Mesenchymal stem cell (in vitro differentiated cells and primary cell): Measurements from ENCODE around the gene PHRF1.

Source experiments
- DNase-seq: peaks from one replicate; pipeline ENCODE4 v3.0.0-alpha.2; 2013
- H2AFZ ChIP-seq: one replicate; pipeline ENCODE4 v1.6.1; 2013; ENCODE audit warnings: low read depth, mild to moderate bottlenecking, control low read depth, inconsistent platforms, low read length, moderate library complexity
- H2AK5ac ChIP-seq: 2 replicates; pipeline ENCODE4 v1.6.1; 2013; ENCODE audit warnings: low read length, moderate library complexity, mild to moderate bottlenecking, inconsistent platforms; ENCODE audit not compliant: severe bottlenecking
- H2BK120ac ChIP-seq: one replicate; pipeline ENCODE4 v1.6.1; 2013; ENCODE audit warnings: low read depth, mild to moderate bottlenecking, inconsistent platforms, low read length, moderate library complexity
- H2BK12ac ChIP-seq, 2 experiments: one replicate each; pipeline ENCODE4 v1.6.1; 2013; ENCODE audit warnings: inconsistent platforms in 2 of 2, low read length in 2 of 2, mild to moderate bottlenecking in 2 of 2, moderate library complexity in 2 of 2, control low read depth in 1 of 2
- H2BK15ac ChIP-seq: one replicate; pipeline ENCODE4 v1.6.1; 2013; ENCODE audit warnings: mild to moderate bottlenecking, low read depth, inconsistent platforms; ENCODE audit not compliant: poor library complexity, severe bottlenecking
- H2BK5ac ChIP-seq: 2 replicates; pipeline ENCODE4 v1.6.1; 2013; ENCODE audit warnings: low read depth, mild to moderate bottlenecking, low read length, control low read depth, inconsistent platforms; ENCODE audit not compliant: poor library complexity, severe bottlenecking
- H3K14ac ChIP-seq, 2 experiments: one replicate each; pipeline ENCODE4 v1.6.1; 2013; ENCODE audit warnings: inconsistent platforms in 2 of 2, low read length in 2 of 2, control low read depth in 1 of 2, mild to moderate bottlenecking in 1 of 2, moderate library complexity in 1 of 2
- H3K18ac ChIP-seq, 2 experiments: one replicate each; pipeline ENCODE4 v1.6.1; 2013; ENCODE audit warnings: inconsistent platforms in 2 of 2, low read length in 2 of 2, control low read depth in 1 of 2, low read depth in 1 of 2, mild to moderate bottlenecking in 1 of 2
- H3K23ac ChIP-seq, 2 experiments: one replicate each; pipeline ENCODE4 v1.6.1; 2013; ENCODE audit warnings: inconsistent platforms in 2 of 2, low read length in 2 of 2, mild to moderate bottlenecking in 2 of 2, moderate library complexity in 2 of 2, control low read depth in 1 of 2
- H3K27ac ChIP-seq: 2 replicates; pipeline ENCODE4 v1.5.1; 2013; ENCODE audit warnings: mild to moderate bottlenecking, moderate library complexity, low read length, control low read depth, inconsistent platforms; ENCODE audit not compliant: poor library complexity, severe bottlenecking
- H3K27me3 ChIP-seq, 2 experiments: 2 replicates each; pipeline versions ENCODE4 v1.6.1 to v1.7.0; 2013; ENCODE audit warnings: low read length in 2 of 2, mild to moderate bottlenecking in 2 of 2, moderate library complexity in 2 of 2, control low read depth in 1 of 2, inconsistent platforms in 1 of 2; ENCODE audit not compliant: control insufficient read depth in 1 of 2, insufficient read depth in 1 of 2
- H3K36me3 ChIP-seq, 2 experiments: 2 replicates each; pipeline versions ENCODE4 v1.6.1 to v1.7.0; 2013; ENCODE audit warnings: low read length in 2 of 2, control low read depth in 1 of 2, inconsistent platforms in 1 of 2, low read depth in 1 of 2, mild to moderate bottlenecking in 1 of 2; ENCODE audit not compliant: insufficient read depth in 2 of 2, control insufficient read depth in 1 of 2
- H3K4ac ChIP-seq, 2 experiments: one replicate each; pipeline ENCODE4 v1.6.1; 2013; ENCODE audit warnings: inconsistent platforms in 2 of 2, low read length in 2 of 2, mild to moderate bottlenecking in 2 of 2, moderate library complexity in 2 of 2, control low read depth in 1 of 2, low read depth in 1 of 2
- H3K4me1 ChIP-seq: 2 replicates; pipeline ENCODE4 v1.6.1; 2013; ENCODE audit warnings: low read depth, low read length, control low read depth; ENCODE audit not compliant: control insufficient read depth, insufficient read depth
- H3K4me2 ChIP-seq: 2 replicates; pipeline ENCODE4 v1.6.1; 2013; ENCODE audit warnings: low read length, mild to moderate bottlenecking, inconsistent platforms; ENCODE audit not compliant: poor library complexity, severe bottlenecking
- H3K4me3 ChIP-seq, 2 experiments: 2 replicates each; pipeline versions ENCODE4 v1.5.1 to v1.7.0; 2013; ENCODE audit warnings: low read length in 2 of 2, mild to moderate bottlenecking in 2 of 2, control low read depth in 1 of 2, low read depth in 1 of 2; ENCODE audit not compliant: insufficient read depth in 1 of 2
- H3K79me1 ChIP-seq: replicated peaks from 2 replicates; pipeline ENCODE4 v1.6.1; 2013; ENCODE audit warnings: mild to moderate bottlenecking, control low read depth, low read length, inconsistent platforms; ENCODE audit not compliant: poor library complexity, severe bottlenecking
- H3K9ac ChIP-seq: 2 replicates; pipeline ENCODE4 v1.7.0; 2013; ENCODE audit warnings: mild to moderate bottlenecking, low read length, moderate library complexity
- H3K9me3 ChIP-seq: 2 replicates; pipeline ENCODE4 v1.7.0; 2013; ENCODE audit warnings: mild to moderate bottlenecking, low read length; ENCODE audit not compliant: control insufficient read depth
- H4K8ac ChIP-seq: one replicate; pipeline ENCODE4 v1.6.1; 2013; ENCODE audit warnings: inconsistent platforms, mild to moderate bottlenecking, low read length, moderate library complexity
- H4K91ac ChIP-seq: one replicate; pipeline ENCODE4 v1.6.1; 2013; ENCODE audit warnings: mild to moderate bottlenecking, low read length, inconsistent platforms
- WGBS: methylation state at CpG from one replicate; pipeline ENCODE4 v1.1.7; 2013; ENCODE audit warnings: mixed read lengths; 5-methylcytosine and 5-hydroxymethylcytosine counted together

The PHRF1 gene

GRCh38 chr11:615504-616319, 39.4 kb downstream of the PHRF1 start, which contains the start of gene IRF7:
Gene IRF7, minus strand, starts transcription at chr11:615950. Its CDS starts 586 bp downstream, at chr11:615364.
- H3K27ac ChIP-seq: peak within 1 kb of the TSS; percentile 70
- H2BK15ac ChIP-seq: peak within 1 kb of the TSS; percentile 88
- WGBS: 8% methylated on average over 66 of the region's 66 CpGs

GRCh38 chr11:616320-617198, 40.3 kb downstream of the PHRF1 start:
- Histone ChIP-seq H3K23ac (no peak overlapping the region), H4K91ac (peak overlapping the region; percentile 58), H3K9me3 (no peaks in the 10 kb centered on the region), H3K4me2 (peak overlapping the region; percentile 64), H3K9ac (peak overlapping the region; percentile 97), H3K4ac (no peak overlapping the region), H2AFZ (no peak overlapping the region), H3K27ac (no peak overlapping the region), H3K14ac (no peak overlapping the region), H2BK12ac (peak overlapping the region; percentile 24 to 28), H3K36me3 (peaks cover 26 to 85% of the 10 kb centered on the region in 2 experiments), H4K8ac (peak overlapping the region; percentile 79), H3K18ac (no peak overlapping the region), H2BK120ac (no peak overlapping the region), H3K27me3 (no peaks in the 10 kb centered on the region), H3K4me3 (peak overlapping the region in 1 of 2 experiments; percentile 98), H3K4me1 (peaks cover 40% of the 10 kb centered on the region), H2BK5ac (no peak overlapping the region), H2AK5ac (peak overlapping the region; percentile 42), H3K79me1 (peaks cover 34% of the 10 kb centered on the region), H2BK15ac (no peak overlapping the region)
- no peak for DNase-seq
- WGBS: 95% methylated on average over 34 of the region's 39 CpGs

More at GRCh38 chr11:615504-616319, 39.4 kb downstream of the PHRF1 start, which contains the start of gene IRF7:
- Histone ChIP-seq H4K8ac (peak within 1 kb of the TSS; percentile 79), H3K4ac (peak within 1 kb of the TSS; percentile 18 to 92), H2BK12ac (peak within 1 kb of the TSS; percentile 28 to 75), H3K9me3 (no peaks in the 10 kb centered on the region), H3K27me3 (no peaks in the 10 kb centered on the region), H2AK5ac (peak within 1 kb of the TSS; percentile 42), H2BK5ac (peak within 1 kb of the TSS; percentile 71), H2BK120ac (peak within 1 kb of the TSS; percentile 71), H3K23ac (peak within 1 kb of the TSS in 1 of 2 experiments; percentile 23), H3K36me3 (peaks cover 34 to 86% of the 10 kb centered on the region in 2 experiments), H3K14ac (peak within 1 kb of the TSS in 1 of 2 experiments; percentile 99), H3K4me3 (peak within 1 kb of the TSS; percentile 74 to 98), H3K9ac (peak within 1 kb of the TSS; percentile 97), H2AFZ (peak within 1 kb of the TSS; percentile 7), H3K4me1 (peaks cover 36% of the 10 kb centered on the region), H3K18ac (peak within 1 kb of the TSS; percentile 80 to 98), H3K79me1 (peaks cover 38% of the 10 kb centered on the region), H3K4me2 (peak within 1 kb of the TSS; percentile 66), H4K91ac (peak within 1 kb of the TSS; percentile 89)
- peak; percentile 96 for DNase-seq

- Histone ChIP-seq H2AFZ (no peak overlapping the region), H3K23ac (no peak overlapping the region), H2BK120ac (no peak overlapping the region), H3K79me1 (peaks cover 34% of the 10 kb centered on the region), H4K91ac (peak overlapping the region; percentile 8), H3K9ac (no peak overlapping the region), H3K4me1 (peaks cover 37% of the 10 kb centered on the region), H2BK15ac (no peak overlapping the region), H4K8ac (no peak overlapping the region), H3K27me3 (no peaks in the 10 kb centered on the region), H3K14ac (no peak overlapping the region), H3K4me3 (no peak overlapping the region), H3K9me3 (no peaks in the 10 kb centered on the region), H3K18ac (no peak overlapping the region), H3K4ac (no peak overlapping the region), H3K4me2 (no peak overlapping the region), H2AK5ac (no peak overlapping the region), H2BK5ac (no peak overlapping the region), H3K27ac (no peak overlapping the region), H2BK12ac (no peak overlapping the region), H3K36me3 (peaks cover 19 to 83% of the 10 kb centered on the region in 2 experiments)
- WGBS: 95% methylated on average over 51 of the region's 57 CpGs
- DNase-seq: no peak
Observed at GRCh38 chr11:617199-617911, 41.1 kb downstream of the PHRF1 start.
